GM18867 (cell line): ENCODE measurements around the gene SMYD4.
A peak's percentile ranks its signal among the peaks of the same experiment; 100 is the strongest.
"Not testable (repeated sequence)": the region's sequence is repeated elsewhere in the genome, so short reads cannot be mapped to it uniquely, and the experiment has no call there.

Experiments used
- ATAC-seq: cut with Tn5 transposase; IDR thresholded peaks from one replicate; pipeline ENCODE4 v1.9.1; 2021; ENCODE audit warnings: mild to moderate bottlenecking, moderate library complexity; ENCODE audit not compliant: unreplicated experiment

Gene SMYD4

DNA sequence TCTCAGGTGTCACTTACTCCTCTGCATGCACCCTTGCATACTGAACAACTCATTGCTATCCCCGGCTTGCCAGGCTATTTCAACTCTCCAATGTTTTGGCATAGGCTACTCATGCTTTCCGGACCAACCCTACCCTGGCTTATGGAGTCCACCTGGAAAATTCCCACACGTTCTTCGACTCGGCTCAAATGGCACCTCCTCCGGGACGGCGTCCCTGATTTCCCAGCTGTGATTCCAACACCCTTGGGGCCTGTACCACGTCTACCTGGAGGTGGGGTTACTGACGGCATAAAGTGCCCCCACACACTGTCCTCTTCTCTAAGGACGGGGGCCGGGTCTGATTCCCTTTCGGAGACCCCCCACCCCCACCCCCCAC, 498 bp downstream of the SMYD4 start:
- peak; percentile 3 for ATAC-seq

DNA sequence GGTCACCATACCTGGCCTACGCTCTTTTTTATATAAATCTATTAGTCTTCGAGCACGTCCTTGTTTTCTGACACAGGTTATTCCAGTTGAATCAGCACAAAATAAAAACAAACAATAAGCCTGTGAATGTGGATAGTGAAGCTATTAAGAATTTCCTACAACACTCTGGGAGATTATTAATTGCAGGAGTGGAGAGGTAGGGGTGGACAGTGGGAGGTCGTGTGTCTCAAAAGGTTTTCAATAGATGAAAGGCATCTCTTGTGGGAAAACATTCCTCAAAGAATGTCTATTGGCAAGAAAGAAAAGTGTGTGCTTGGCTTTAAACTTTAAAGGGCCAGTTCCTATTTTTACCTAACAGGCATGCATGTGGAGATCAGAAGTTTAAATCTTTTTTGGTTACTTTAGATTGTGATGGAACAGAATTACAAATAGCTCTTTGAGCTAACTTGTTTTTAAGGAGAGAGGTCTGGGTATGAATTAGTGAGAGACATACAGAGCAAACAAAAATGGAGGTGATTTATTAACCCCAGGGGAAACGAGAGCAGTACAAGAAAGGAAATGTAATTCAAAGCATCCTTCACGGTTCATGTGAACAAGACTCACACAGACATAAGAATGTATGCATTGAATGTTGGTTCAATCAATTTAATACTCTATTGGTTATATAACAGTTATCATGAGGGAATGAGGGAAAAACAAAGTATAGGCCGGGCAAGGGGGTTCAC, 9.0 kb downstream of the SMYD4 start:
- ATAC-seq = no peak

DNA sequence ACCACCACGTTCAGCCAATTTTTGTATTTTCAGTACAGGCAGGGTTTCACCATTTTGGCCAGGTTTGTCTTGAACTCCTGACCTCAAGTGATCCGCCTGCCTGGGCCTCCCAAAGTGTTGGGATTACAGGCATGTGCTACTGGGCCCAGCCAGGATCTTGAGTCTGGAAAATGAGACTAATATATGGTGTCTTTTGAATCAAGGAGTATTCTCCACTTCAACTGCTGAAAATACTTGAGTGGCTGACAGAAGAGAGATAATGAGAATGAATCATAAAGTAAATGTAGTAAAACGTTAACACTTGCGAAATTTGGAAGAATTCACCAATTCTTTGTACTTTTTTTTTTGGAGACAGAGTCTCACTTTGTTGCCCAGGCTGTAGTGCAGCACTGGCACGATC, 16.6 kb downstream of the SMYD4 start:
- ATAC-seq = no peak

GRCh38 chr17:1810450-1811103, 19.1 kb downstream of the SMYD4 start:
- ATAC-seq = no peak

DNA sequence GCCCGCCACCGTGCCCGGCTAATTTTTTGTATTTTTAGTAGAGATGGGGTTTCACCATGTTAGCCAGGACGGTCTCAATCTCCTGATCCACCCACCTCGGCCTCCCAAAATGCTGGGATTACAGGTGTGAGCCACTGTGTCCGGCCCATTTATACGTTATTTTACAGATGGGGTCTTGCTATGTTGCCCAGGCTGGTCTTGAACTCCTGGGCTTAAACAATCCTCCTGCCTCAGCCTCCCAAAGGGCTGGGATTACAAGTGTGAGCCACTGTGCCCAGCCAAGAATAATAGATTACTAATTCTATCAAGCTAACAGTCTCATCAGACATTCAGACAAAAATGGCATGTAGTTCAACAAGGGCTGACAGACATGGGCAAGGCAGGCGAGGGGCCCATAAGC, 19.9 kb downstream of the SMYD4 start:
- ATAC-seq = not testable (repeated sequence)

GRCh38 chr17:1808644-1809043, 21.1 kb downstream of the SMYD4 start:
- ATAC-seq = no peak

DNA sequence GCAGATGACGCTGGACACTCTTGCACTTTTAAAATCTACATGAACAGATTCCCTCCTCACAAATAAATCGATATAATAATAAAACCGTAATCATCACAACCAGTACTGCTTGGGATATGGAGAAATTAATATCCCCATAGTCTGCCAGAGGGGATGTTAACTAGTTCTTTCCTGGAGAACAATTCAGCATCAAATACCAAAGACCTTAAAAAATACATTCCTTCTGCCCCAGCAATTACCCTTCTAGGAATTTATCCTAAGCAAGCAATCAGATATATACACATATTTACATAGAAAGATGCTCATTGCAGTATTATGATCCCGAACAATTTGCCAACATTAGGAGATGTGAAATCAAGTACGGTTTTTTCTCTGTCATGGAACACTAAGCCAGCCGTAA, 21.8 kb downstream of the SMYD4 start:
- ATAC-seq = no peak

DNA sequence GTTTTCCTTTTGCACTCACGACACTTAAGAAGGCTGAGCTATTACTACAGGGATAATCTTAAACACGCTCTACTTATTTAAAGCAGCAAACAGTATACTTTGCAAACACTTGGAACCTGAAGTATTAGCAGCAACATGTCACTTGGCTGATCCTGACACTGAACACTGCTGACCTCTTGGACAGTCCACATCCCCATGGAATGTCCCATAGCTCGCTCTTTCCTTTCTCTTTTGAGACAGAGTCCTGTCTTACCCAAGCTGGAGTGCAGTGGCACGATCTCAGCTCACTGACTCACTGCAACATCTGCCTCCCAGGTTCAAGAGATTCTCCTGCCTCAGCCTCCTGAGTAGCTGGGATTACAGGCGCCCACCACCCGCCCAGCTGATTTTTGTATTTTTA, 26.4 kb downstream of the SMYD4 start:
- no peak for ATAC-seq

DNA sequence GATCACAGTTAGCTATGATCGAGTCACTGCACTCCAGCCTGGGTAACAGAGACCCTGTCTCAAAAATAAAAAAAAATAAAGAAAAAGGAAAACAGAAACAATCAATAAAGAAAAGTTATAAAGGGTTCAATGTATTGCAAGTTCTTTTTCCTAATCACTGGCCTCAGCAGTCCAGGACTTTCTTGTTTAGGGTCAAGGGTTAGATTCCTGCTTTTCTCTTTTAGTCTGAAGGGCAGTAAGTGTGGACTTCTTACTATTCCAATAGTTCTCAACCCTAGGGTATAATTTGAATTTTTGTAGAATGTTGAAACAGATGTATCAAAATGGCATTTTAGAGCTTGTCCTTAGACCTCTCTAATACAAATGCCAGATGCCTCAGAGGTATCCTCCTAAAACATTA, 27.3 kb downstream of the SMYD4 start:
- no peak for ATAC-seq

- ATAC-seq = no peak
Observed at GRCh38 chr17:1800712-1801111, 29.0 kb downstream of the SMYD4 start.

GRCh38 chr17:1800240-1800639, 29.5 kb downstream of the SMYD4 start:
- no peak for ATAC-seq

- ATAC-seq = not testable (repeated sequence)
Observed at GRCh38 chr17:1797846-1798245, 31.9 kb downstream of the SMYD4 start.

GRCh38 chr17:1797323-1797722, 32.4 kb downstream of the SMYD4 start:
- no peak for ATAC-seq

GRCh38 chr17:1796800-1797199, 32.9 kb downstream of the SMYD4 start:
- ATAC-seq = no peak

DNA sequence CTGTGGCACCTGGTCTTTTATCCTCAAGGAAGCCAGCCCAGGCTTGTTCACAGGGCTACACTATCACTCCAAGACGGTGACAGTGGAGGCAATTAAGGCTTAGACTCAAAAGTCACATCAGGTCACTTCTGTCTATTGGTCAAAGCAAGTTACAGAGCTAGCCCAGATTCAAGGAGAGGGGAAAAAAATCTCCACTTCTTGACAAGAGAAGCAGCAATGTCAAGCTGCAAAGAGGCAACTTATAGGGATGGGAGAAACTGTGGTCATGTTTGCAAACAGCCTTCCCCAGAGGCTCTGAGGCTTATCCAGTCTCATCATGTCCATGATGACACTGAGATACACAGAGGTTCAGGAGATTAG, 36.3 kb downstream of the SMYD4 start:
- no peak for ATAC-seq

- no peak for ATAC-seq
Observed at GRCh38 chr17:1792495-1793446, 36.9 kb downstream of the SMYD4 start.

DNA sequence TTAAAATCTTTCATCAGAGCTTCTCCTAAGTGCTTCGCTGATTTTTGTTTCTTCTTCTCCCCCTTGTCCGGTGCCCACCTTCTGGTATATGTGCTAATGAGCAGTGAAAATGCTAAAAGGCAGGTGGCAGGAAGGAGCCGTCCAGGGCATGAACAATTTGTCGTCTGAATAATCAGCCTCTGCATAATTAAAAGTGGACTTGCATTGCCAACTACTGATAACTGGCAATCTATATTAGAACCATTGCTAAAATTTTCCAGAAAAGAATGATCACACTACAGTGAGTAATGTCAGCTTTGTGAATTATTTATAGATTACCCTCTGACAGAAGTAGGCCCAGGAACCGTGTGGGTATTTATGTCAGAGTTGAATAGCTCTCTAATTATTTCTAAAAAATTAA, 39.8 kb downstream of the SMYD4 start:
- no peak for ATAC-seq

- ATAC-seq = no peak
Observed at GRCh38 chr17:1787301-1787902, 42.3 kb downstream of the SMYD4 start.

- no peak for ATAC-seq
Observed at GRCh38 chr17:1786708-1787107, 43.0 kb downstream of the SMYD4 start.

DNA sequence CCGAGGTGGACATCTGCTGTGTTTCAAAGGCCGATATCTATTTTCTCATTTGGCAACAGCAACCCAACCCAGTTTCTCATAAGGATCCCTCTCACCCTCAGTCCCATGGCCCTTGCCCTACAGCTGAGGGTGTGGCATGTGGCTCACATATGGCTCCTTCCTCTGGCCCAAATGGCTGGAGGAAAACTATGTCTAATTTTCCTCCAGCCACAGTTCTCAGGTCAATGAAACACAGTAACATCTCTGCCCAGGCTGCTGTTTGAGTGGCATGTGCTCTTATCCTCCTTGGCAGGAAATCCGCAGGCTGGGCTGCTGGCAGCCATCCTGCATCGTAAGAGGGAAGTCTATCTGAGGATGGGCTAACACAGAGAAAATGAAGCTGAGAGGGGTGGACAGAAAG, 43.8 kb downstream of the SMYD4 start:
- ATAC-seq = no peak

DNA sequence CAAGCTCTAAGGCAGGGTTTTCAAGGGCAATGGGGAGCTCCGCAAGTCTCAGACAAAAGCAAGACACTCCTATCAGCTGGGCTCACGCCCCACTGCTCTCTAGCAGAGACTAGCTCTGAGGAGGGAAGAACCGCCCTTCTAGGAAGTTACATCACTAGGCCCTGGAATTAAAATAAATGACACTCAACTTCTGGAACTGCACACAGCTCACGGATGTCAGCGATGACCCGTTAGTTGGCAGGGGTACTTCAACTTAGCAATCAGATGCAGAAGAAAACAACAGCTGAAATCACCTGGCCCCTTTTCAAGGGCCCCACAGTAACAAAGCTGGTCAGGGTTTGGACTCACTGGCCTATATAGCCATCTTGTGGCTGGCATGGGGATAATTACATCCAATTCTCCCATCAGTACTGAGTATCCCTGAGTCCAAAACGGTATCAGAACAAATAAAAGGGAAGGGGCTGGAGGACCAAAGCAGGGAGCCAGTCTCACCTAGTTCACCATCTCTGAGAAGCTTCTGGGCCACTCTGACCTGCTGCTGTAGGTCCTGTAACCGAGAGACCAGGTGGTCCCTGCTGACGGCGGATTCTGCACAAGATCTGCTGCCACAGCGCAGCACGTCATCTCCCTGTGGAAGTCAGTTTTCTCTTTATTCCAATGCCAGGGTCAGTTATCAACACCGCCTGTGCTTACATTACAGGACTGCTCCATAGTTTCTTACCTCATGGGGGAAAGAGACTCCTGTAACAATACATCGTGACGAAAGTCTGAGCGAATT, 45.7 kb downstream of the SMYD4 start:
- no peak for ATAC-seq
